ENCODE data around the gene SKI.

Gene SKI

DNA sequence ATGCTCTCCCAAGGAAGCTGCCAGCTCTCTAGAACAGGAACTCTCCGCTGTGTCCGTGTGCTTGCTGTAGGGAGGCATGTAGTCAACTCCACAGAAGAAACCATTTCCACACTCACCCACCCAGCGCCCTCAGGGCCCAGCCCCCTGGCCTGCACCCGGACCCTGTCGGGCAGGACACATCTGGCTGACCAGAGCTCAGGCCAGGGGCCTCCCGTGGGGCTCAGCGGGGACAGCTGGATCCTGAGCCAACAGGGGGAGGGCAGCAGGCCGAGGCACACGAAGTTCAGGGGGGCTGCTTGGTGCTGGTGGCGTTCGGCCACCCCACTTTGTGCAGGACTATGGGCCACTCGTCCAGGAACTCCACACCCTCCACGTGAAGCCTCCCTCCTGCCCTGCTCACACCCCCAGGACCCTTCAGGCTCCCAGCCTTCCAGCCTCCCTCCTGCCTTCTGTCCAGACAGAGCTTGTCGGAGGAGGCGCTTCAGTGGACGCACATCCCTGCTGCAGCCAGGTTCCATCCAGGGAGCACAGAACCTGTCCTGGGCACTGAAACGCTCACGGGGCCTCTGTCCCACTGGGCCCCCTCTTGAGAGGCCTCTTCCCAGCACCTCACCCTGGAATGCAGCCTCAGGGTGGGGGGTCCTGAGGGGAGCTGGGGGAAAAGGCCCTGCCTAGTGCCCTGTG, 18.6 kb upstream of the SKI start:
- no peak for ATAC-seq (replicated peaks)
- H3K36me3 Mint-ChIP-seq (ENCODE audit: insufficient read depth): peaks cover 9% of the 10 kb centered on the region
- no peaks in the 10 kb centered on the region for H3K27me3 Mint-ChIP-seq
- no peaks in the 10 kb centered on the region for H3K9me3 Mint-ChIP-seq
- no peak overlapping the region for H3K4me3 Mint-ChIP-seq
- no peak for DNase-seq
- H3K27ac Mint-ChIP-seq: peak overlapping the region in 1 of 2 donors; percentile 26
- H3K4me1 Mint-ChIP-seq (ENCODE audit: low read depth in 2 of 2): no peaks in the 10 kb centered on the region

DNA sequence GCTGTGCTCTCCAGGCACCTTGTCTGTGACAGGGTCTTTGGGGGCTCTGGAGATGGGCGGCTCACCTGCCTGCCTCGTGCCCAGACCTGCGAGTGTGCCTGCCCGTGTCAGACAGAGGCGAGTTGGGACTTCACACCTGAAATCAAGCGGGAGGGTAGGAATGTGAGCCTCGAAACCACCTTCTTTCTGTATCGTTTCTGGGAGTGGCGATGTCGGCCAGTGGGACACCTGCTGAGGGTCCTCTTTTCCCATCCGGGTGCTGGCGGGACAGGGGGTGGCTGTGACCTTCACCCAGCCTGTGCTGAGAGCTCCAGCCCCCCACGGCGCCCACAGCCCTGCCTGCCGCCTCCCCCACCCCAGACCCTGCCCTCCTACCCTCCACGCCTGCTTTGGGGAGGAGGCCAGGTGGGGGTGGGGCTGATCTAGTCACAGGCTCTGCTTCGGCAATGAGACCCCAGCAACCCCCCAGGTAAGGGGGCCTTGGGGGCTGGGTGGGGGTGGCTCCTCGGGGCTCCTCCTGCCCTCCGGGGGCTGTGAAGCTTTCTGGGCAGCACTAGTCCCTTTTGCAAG, 17.9 kb upstream of the SKI start:
- H3K9me3 Mint-ChIP-seq: no peaks in the 10 kb centered on the region
- no peak overlapping the region for H3K27ac Mint-ChIP-seq
- H3K4me1 Mint-ChIP-seq (ENCODE audit: low read depth in 2 of 2): no peaks in the 10 kb centered on the region
- H3K27me3 Mint-ChIP-seq: no peaks in the 10 kb centered on the region
- DNase-seq (no peak), ATAC-seq (replicated peaks) (no peak)
- peaks cover 9% of the 10 kb centered on the region for H3K36me3 Mint-ChIP-seq (ENCODE audit: insufficient read depth)
- no peak overlapping the region for H3K4me3 Mint-ChIP-seq

DNA sequence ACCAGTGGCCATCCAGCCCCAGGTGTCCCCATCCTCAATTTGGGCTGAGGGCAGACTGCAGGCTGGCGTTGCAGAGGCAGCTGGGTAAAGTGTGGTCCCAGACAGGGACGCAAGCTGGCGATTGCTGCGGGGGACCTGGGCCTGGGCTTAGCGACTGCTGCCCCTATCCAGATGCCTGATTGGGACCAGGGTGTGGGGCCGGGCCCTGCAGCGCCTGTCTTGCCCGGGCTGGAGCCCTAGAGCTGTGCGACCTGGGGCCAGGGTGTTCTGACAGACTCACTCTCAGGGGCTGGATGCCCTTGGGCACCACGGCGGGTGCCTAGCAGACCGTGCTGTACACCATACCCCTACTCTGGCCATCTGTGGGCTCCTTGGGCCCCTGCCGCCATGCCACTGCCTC, 17.3 kb upstream of the SKI start:
- ATAC-seq (replicated peaks) (no peak), DNase-seq (no peak)
- no peak overlapping the region for H3K27ac Mint-ChIP-seq
- H3K9me3 Mint-ChIP-seq: no peaks in the 10 kb centered on the region
- H3K36me3 Mint-ChIP-seq (ENCODE audit: insufficient read depth): peaks cover 9% of the 10 kb centered on the region
- no peaks in the 10 kb centered on the region for H3K27me3 Mint-ChIP-seq
- H3K4me3 Mint-ChIP-seq: no peak overlapping the region
- H3K4me1 Mint-ChIP-seq (ENCODE audit: low read depth in 2 of 2): no peaks in the 10 kb centered on the region

DNA sequence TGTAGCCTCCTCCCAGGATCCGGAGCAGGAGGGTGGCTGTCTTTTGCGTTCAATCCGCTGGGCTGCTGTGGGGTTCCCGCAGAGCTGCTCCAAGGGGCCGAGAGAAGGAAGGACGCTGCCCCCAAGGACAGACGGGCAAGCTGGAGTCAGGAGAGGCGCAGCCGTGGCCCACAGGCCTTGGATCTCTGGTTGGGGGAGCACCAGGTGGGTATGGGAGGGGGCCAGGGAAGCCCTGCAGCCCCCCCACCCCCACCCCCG, 15.9 kb upstream of the SKI start:
- Mint-ChIP-seq H3K9me3 (no peaks in the 10 kb centered on the region), H3K27me3 (no peaks in the 10 kb centered on the region), H3K4me3 (peak overlapping the region in 1 of 2 donors; percentile 55), H3K36me3 (ENCODE audit: insufficient read depth) (peaks cover 12% of the 10 kb centered on the region), H3K4me1 (ENCODE audit: low read depth in 2 of 2) (no peaks in the 10 kb centered on the region), H3K27ac (no peak overlapping the region)
- ATAC-seq (replicated peaks): no peak
- no peak for DNase-seq

DNA sequence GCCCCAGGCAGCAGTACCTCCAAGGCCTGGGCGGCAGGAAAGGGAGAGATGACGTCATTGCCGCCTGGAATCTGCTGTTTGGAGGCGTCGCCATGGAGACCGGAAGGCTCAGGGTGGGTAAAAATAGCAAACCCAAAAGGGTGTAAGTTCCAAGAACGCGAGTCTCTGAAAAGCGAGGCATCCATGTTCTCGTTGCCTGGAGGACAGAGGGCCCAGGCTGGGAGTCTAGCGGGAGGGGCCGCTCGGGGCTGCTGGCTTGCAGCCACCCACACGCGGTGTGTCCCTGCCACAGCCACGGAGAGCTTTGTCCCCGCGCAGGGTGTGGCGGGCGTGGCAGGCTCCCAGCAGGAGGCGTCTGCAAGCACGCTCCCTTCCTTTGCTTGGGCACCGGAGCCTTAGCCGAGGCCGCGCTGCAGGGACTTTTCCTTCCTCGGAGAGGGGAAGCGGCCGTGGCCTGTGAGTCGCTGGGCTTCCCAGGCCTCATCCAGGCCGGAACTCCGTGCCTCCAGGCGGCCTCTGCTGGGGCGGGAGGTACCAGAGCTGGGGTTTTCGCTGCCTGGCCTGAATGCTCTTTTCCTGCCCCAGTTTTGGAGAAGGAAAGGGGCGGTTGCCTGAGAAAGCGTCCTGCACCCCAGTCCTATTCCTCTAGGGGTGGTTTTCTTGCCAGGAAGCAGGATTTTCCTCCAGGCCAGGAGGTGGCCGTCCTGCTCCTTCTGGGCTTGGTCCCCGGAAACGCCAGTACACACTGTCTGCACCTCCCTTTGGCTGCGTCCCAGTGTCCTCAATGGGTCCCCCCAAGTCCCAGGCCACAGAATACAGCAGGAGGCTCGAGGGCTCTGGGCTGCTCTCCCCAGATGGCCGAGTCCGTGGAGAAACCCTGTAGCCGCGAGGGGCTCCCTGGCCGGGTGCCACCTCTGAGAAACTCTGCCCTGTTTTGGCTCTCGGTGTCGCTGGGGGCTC, 15.3 kb upstream of the SKI start:
- Mint-ChIP-seq H3K4me1 (ENCODE audit: low read depth in 2 of 2) (no peaks in the 10 kb centered on the region), H3K27me3 (no peaks in the 10 kb centered on the region), H3K9me3 (no peaks in the 10 kb centered on the region), H3K4me3 (peak overlapping the region; percentile 29 to 55), H3K36me3 (ENCODE audit: insufficient read depth) (peaks cover 12% of the 10 kb centered on the region), H3K27ac (no peak overlapping the region)
- ATAC-seq (replicated peaks) (peak; percentile 80), DNase-seq (peak in 2 of 3 experiments; percentile 47 to 48)

DNA sequence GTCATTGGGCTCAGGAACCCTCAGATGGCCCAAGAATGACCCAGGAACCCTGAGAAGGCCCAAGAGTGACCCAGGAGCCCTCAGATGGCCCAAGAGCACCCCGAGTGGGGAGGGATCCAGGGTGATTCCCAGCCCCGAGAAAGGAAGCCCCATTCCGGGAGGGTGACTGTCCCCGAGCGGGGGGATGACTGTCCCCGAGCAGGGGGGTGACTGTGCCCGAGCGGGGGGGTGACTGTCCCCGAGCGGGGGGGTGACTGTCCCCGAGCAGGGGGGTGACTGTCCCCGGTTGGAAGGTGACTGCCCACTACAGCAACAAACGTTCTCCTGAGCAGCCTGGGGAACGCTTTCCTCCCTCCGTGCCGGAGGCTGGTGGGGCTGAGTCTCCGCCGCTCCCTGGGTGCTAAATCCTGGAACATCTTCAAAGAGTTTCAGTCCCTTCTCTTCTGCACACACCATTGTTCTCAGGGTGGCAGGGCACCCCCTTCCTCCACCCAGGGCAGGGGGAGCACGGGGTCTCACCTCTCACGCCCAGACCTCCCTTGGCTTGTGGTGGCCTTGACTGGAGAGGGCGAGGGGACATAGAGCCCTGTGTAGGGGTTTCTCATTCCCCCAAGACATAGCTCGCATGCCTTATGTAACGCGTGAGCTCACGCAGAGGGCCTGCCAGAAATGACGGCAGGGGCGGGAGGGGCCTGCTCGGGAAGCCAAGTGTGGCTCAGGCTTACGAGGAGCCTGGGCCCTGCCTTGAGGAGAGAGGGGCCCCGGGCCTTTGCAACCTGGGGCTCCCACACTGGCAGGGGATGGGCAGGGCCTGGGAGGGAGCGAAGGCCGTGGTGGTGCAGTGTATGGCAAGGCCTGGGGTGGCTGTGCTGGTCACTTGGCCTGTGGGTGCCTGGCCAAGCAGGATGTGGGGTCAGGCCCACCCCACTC, 14.3 kb upstream of the SKI start:
- Mint-ChIP-seq H3K9me3 (peaks cover 0 to under 1% of the 10 kb centered on the region in 2 donors), H3K27ac (peak overlapping the region in 1 of 2 donors; percentile 38), H3K4me3 (peak overlapping the region in 1 of 2 donors; percentile 4), H3K27me3 (no peaks in the 10 kb centered on the region), H3K4me1 (ENCODE audit: low read depth in 2 of 2) (no peaks in the 10 kb centered on the region), H3K36me3 (ENCODE audit: insufficient read depth) (peaks cover 8% of the 10 kb centered on the region)
- no peak for DNase-seq
- no peak for ATAC-seq (replicated peaks)

DNA sequence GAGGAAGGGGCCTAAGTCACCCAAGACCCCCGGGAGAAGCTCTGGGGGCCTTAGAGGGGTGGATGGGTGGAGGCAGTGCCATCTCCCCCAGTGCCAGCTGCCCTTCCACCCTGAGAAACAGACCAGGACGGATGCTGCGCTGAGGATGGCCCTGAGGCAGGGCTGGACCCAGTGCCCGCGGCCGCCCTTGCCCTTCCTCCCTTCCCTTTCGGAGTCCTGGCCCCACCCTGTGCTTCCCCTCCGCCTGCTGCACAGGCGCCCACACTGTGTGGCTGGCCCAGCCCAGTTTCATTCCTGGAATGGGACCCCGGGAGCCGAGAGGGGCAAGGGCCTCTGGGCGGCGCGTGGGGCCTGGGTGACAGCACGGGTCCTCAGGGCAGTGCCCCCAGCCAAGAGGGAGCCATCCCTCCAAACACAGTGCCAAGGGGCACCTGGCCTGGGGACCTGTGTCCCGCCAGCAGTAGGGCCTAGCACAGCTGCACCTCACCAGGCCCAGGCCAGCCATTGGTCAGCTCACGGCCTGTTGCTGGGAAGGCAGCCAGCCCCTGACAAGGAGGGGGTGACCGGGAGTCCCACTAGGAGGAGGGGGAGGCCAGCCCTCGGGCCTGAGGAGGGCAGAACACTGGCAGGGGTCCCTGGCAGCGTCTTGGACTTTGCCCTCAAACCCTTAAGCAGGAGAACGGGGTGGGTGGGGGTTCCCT, 13.4 kb upstream of the SKI start:
- H3K4me3 Mint-ChIP-seq: no peak overlapping the region
- ATAC-seq (replicated peaks) (no peak), DNase-seq (no peak)
- H3K36me3 Mint-ChIP-seq (ENCODE audit: insufficient read depth): peaks cover 11% of the 10 kb centered on the region
- no peak overlapping the region for H3K27ac Mint-ChIP-seq
- peaks cover 0 to 4% of the 10 kb centered on the region in 2 donors for H3K9me3 Mint-ChIP-seq
- no peaks in the 10 kb centered on the region for H3K4me1 Mint-ChIP-seq (ENCODE audit: low read depth in 2 of 2)
- H3K27me3 Mint-ChIP-seq: no peaks in the 10 kb centered on the region

DNA sequence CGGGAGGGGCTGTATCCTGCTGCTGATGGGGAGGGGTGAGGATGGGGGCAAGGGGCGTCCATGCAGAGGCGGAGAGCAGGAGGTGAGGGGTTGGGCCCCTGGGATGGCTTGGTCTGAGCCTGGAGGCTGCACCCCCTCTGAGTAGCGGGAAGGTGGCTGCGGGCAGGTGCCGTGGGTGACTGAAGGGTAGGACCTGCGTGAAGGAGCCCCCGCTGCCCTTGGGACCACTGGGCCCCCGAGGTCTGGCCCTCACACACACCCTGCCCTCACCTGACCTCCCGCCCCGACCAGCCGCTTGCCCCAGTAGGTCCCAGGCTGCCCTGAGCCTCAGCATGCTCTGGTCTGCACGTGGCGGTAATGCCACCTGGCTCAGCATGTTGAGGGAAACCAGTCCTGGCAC, 12.8 kb upstream of the SKI start:
- H3K4me3 Mint-ChIP-seq: no peak overlapping the region

DNA sequence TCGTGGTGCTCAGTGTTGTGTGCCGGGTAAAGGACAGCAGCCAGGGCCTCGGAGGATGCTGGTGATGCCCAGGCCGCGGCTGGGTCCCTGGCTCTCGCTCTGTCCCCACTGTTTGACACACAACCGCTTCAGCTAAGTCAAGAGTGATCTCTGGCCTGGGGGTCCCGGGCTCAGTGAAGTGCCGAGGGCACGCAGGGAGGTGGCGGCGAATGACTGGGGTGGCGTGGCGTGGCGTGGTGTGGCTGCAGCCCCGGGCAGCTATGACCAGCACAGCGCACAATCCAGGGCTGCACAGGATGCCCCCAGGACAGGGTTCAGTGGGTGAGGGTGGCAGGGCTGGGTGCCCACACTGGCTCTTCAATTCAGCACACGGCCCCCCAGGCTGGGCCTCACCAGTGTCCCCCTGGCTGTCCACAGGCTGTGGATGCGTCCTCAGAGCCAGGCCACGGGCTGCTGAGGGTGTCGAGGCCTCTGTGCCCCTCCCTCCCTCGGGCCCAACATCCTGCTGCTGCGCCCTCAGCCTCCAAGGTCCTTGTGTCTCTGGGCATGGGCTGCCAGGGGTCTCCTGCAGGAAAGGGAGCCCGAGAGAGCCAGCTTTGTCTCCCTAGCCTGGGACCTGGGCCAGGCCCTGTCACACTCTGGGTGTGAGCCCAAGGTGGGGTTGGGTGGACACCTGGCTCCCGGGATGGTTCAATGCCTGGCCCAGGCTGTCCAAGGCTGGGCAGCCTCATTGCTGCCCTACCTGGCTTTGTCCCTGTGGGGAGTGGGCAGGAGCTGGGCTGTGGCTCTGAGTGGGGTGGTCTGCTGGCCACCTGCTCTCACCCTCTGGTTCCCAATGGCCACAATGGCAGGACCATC, 12.0 kb upstream of the SKI start:
- H3K4me3 Mint-ChIP-seq: no peak overlapping the region
- no peak overlapping the region for H3K27ac Mint-ChIP-seq
- DNase-seq (no peak), ATAC-seq (replicated peaks) (no peak)
- H3K36me3 Mint-ChIP-seq (ENCODE audit: insufficient read depth): peaks cover 11% of the 10 kb centered on the region
- peaks cover 0 to 4% of the 10 kb centered on the region in 2 donors for H3K9me3 Mint-ChIP-seq
- H3K4me1 Mint-ChIP-seq (ENCODE audit: low read depth in 2 of 2): no peaks in the 10 kb centered on the region
- H3K27me3 Mint-ChIP-seq: no peaks in the 10 kb centered on the region

More for the DNA sequence above, 12.8 kb upstream of the SKI start:
- Mint-ChIP-seq H3K27ac (no peak overlapping the region), H3K9me3 (peaks cover 0 to 4% of the 10 kb centered on the region in 2 donors), H3K4me1 (ENCODE audit: low read depth in 2 of 2) (no peaks in the 10 kb centered on the region), H3K27me3 (no peaks in the 10 kb centered on the region), H3K36me3 (ENCODE audit: insufficient read depth) (peaks cover 11% of the 10 kb centered on the region)
- no peak for ATAC-seq (replicated peaks)
- no peak for DNase-seq

DNA sequence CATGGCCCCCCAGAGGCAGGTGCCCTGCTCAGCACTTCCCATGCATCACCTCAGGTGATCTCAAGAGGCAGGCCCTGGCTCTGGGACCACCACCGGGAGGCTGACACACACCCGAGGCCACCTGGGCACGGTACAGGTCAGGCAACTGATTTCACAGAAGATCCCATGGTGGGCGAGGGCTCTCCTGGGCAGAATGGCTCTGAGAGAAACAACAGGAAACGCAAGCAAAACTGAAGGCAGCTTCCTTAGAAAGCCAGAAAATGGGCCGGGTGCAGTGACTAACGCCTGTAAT, 11.4 kb upstream of the SKI start:
- H3K27me3 Mint-ChIP-seq: no peaks in the 10 kb centered on the region
- peaks cover 11% of the 10 kb centered on the region for H3K36me3 Mint-ChIP-seq (ENCODE audit: insufficient read depth)
- no peak overlapping the region for H3K27ac Mint-ChIP-seq
- H3K9me3 Mint-ChIP-seq: peaks cover 0 to 4% of the 10 kb centered on the region in 2 donors
- H3K4me1 Mint-ChIP-seq (ENCODE audit: low read depth in 2 of 2): no peaks in the 10 kb centered on the region
- no peak for ATAC-seq (replicated peaks)
- no peak overlapping the region for H3K4me3 Mint-ChIP-seq
- DNase-seq: no peak

DNA sequence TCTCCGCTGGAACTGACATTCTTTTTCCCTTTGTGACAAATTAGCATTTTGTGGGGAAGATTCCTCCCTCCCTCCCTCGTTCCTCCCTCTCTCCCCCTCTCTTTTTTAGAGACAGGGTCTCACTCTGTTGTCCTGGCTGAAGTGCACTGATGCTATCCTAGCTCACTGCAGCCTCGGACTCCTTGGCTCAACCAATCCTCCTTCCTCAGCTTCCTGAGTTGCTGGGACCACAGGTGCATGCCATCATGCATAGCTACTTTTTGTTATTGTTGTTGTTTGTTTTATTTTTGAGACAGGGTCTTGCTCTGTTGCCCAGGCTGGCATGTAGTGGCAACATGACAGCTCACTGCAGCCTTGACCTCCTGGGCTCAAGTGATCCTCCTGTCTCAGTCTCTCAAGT, 6.8 kb upstream of the SKI start:
- Mint-ChIP-seq H3K4me1 (ENCODE audit: low read depth in 2 of 2) (peaks cover 2 to 5% of the 10 kb centered on the region in 2 donors), H3K9me3 (peaks cover 0 to 4% of the 10 kb centered on the region in 2 donors), H3K4me3 (no peak overlapping the region), H3K36me3 (ENCODE audit: insufficient read depth) (peaks cover 15% of the 10 kb centered on the region), H3K27ac (no peak overlapping the region), H3K27me3 (no peaks in the 10 kb centered on the region)
- no peak for ATAC-seq (replicated peaks)
- no peak for DNase-seq

DNA sequence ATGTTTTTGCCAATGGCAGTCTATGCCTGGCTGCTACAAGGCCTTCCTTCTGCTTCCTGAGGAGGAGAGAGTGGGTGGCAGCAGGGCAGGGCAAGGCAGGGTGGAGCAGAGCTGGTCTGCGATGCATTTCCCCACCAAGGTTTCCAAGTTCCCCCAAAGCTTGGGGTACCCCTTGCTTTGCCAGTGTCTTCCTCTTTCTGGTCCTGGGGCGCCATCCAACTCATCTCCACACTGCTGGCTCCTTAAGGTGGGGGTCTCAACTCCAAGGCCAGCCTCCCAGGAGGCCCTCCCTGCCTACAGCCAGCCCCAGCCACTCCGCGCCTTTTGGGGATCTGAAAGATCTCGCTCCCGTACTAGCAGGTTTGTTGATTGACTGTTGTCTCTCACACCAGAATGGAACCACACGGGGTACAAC, 3.9 kb upstream of the SKI start:
- peaks cover 6 to 8% of the 10 kb centered on the region in 2 donors for H3K4me1 Mint-ChIP-seq (ENCODE audit: low read depth in 2 of 2)
- H3K27ac Mint-ChIP-seq: peak overlapping the region in 1 of 2 donors; percentile 68
- no peak for DNase-seq
- H3K36me3 Mint-ChIP-seq (ENCODE audit: insufficient read depth): peaks cover 27% of the 10 kb centered on the region
- H3K9me3 Mint-ChIP-seq: no peaks in the 10 kb centered on the region
- no peak overlapping the region for H3K4me3 Mint-ChIP-seq
- no peak for ATAC-seq (replicated peaks)
- no peaks in the 10 kb centered on the region for H3K27me3 Mint-ChIP-seq
